ENCODE data around the gene PLEKHM3.

DNA sequence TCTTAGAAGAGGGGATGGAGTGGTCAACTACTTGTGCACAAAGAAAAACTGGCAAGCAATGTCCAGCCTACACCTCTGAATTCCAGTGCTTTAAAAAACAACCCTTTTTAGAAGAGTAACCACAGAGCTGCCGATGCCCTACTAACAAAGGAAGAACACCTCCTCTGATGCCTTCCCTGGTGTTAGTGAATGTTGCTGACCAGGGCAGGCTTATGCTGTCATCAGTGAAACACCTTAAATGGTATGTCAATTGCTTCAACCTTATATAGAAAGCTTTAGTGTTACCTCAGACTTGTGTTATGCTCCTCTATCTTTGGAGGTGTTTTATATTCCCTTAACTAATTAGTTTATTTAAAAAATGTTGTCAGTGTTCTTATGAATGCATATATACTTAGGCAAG lies 175.9 kb downstream of the PLEKHM3 start:
- TF ChIP-seq, protein P1, sequence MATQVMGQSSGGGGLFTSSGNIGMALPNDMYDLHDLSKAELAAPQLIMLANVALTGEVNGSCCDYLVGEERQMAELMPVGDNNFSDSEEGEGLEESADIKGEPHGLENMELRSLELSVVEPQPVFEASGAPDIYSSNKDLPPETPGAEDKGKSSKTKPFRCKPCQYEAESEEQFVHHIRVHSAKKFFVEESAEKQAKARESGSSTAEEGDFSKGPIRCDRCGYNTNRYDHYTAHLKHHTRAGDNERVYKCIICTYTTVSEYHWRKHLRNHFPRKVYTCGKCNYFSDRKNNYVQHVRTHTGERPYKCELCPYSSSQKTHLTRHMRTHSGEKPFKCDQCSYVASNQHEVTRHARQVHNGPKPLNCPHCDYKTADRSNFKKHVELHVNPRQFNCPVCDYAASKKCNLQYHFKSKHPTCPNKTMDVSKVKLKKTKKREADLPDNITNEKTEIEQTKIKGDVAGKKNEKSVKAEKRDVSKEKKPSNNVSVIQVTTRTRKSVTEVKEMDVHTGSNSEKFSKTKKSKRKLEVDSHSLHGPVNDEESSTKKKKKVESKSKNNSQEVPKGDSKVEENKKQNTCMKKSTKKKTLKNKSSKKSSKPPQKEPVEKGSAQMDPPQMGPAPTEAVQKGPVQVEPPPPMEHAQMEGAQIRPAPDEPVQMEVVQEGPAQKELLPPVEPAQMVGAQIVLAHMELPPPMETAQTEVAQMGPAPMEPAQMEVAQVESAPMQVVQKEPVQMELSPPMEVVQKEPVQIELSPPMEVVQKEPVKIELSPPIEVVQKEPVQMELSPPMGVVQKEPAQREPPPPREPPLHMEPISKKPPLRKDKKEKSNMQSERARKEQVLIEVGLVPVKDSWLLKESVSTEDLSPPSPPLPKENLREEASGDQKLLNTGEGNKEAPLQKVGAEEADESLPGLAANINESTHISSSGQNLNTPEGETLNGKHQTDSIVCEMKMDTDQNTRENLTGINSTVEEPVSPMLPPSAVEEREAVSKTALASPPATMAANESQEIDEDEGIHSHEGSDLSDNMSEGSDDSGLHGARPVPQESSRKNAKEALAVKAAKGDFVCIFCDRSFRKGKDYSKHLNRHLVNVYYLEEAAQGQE (IDR thresholded peaks at IDR 0.05; ENCODE audit: low read depth), result no peak
- TF ChIP-seq RAD21 (IDR thresholded peaks at IDR 0.05; ENCODE audit: low read depth) (no peak), FOXM1 (IDR thresholded peaks at IDR 0.05; ENCODE audit: borderline replicate concordance, low read depth) (no peak), CREB1 (IDR thresholded peaks at IDR 0.05; ENCODE audit: low read depth) (no peak), NFIC (IDR thresholded peaks at IDR 0.05) (no peak), ZBTB7A (IDR thresholded peaks at IDR 0.05; ENCODE audit: low read depth) (no peak), EP300 (IDR thresholded peaks at IDR 0.05; ENCODE audit: borderline replicate concordance) (no peak)
- TF ChIP-seq, protein P2, sequence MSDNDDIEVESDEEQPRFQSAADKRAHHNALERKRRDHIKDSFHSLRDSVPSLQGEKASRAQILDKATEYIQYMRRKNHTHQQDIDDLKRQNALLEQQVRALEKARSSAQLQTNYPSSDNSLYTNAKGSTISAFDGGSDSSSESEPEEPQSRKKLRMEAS (IDR thresholded peaks at IDR 0.05), result no peak
